H1 (cell line): ENCODE measurements around the gene OBSCN. TPM values are rescaled to one million over a fixed set of nuclear protein-coding genes. Genes with fewer than 3 reads are reported as not detected.

Source experiments
- CTCF ChIA-PET: fragments of 300-600 bp; sonication (Branson Sonifier 250); formaldehyde crosslinking; loops from one replicate; lab custom pipeline; 2021; ENCODE audit not compliant: partially characterized antibody; lab: Charles Lee
- POLR2A ChIA-PET: fragments of 300-600 bp; sonication (Branson Sonifier 250); formaldehyde crosslinking; loops from one replicate; lab custom pipeline; 2021; ENCODE audit warnings: inconsistent platforms; ENCODE audit not compliant: partially characterized antibody; lab: Charles Lee
- DNase-seq, 2 experiments: peaks; one replicate each; pipeline versions ENCODE4 v3.0.0 to v3.0.0-alpha.2; 2010 to 2022; ENCODE audit warnings: low spot score in 2 of 2, low read depth in 1 of 2, mixed read lengths in 1 of 2
- FAIRE-seq: peaks from 2 replicates; lab custom pipeline; 2011; peaks lifted over from hg19 to GRCh38; lab: Jason Lieb, UNC
- H2AFZ ChIP-seq: 2 replicates; pipeline ENCODE4 v1.8.1; 2012; ENCODE audit warnings: low read length, inconsistent platforms
- H2AK5ac ChIP-seq: 2 replicates; pipeline ENCODE4 v1.6.1; 2013; ENCODE audit warnings: low read depth, low read length
- H2BK120ac ChIP-seq: replicated peaks from 2 replicates; pipeline ENCODE3; 2013; ENCODE audit warnings: low read depth, low read length, inconsistent platforms
- H2BK12ac ChIP-seq: 2 replicates; pipeline ENCODE4 v1.6.1; 2013; ENCODE audit warnings: low read depth, low read length
- H2BK15ac ChIP-seq: 2 replicates; pipeline ENCODE4 v1.6.1; 2013; ENCODE audit warnings: low read length
- H2BK20ac ChIP-seq: 2 replicates; pipeline ENCODE4 v1.6.1; 2013; ENCODE audit warnings: low read length
- H2BK5ac ChIP-seq: 2 replicates; pipeline ENCODE4 v1.6.1; 2013; ENCODE audit warnings: low read depth, low read length
- H3K14ac ChIP-seq: 2 replicates; pipeline ENCODE4 v1.6.1; 2013; ENCODE audit warnings: inconsistent platforms; ENCODE audit not compliant: insufficient read length
- H3K18ac ChIP-seq: 2 replicates; pipeline ENCODE4 v1.6.1; 2013; ENCODE audit warnings: low read length; ENCODE audit errors: extremely low read depth
- H3K23ac ChIP-seq: 2 replicates; pipeline ENCODE4 v1.6.1; 2013; ENCODE audit warnings: inconsistent platforms; ENCODE audit not compliant: insufficient read length
- H3K23me2 ChIP-seq: 2 replicates; pipeline ENCODE4 v1.6.1; 2013; ENCODE audit warnings: low read depth, low read length
- H3K27ac ChIP-seq: 2 replicates; pipeline ENCODE4 v1.6.1; 2011; ENCODE audit warnings: low read depth, low read length, inconsistent platforms
- H3K27me3 ChIP-seq, 4 experiments: replicated peaks in 1 of 4; 1 replicate in 1 of 4; 2 replicates in 3 of 4; pipeline versions ENCODE4 v1.6.1 to v1.8.1; 2011 to 2013; ENCODE audit warnings: low read length in 3 of 4, mild to moderate bottlenecking in 3 of 4, inconsistent platforms in 2 of 4, mixed read lengths in 2 of 4, moderate library complexity in 1 of 4; ENCODE audit not compliant: control insufficient read depth in 3 of 4, insufficient read depth in 3 of 4; ENCODE audit errors: extremely low read depth in 1 of 4
- H3K36me3 ChIP-seq, 4 experiments: 2 replicates each; pipeline versions ENCODE4 v1.6.1 to v1.8.1; 2011 to 2013; ENCODE audit warnings: mild to moderate bottlenecking in 4 of 4, low read length in 3 of 4, moderate library complexity in 2 of 4, control low read depth in 1 of 4, inconsistent platforms in 1 of 4; ENCODE audit not compliant: insufficient read depth in 4 of 4, control insufficient read depth in 2 of 4
- H3K4ac ChIP-seq: replicated peaks from 2 replicates; pipeline ENCODE3; 2013; ENCODE audit warnings: low read length, low read depth, mixed read lengths, inconsistent platforms; ENCODE audit not compliant: insufficient read length
- H3K4me1 ChIP-seq, 4 experiments: replicated peaks in 1 of 4; 1 replicate in 1 of 4; 2 replicates in 3 of 4; pipeline versions ENCODE4 v1.6.1 to v1.8.1; 2011 to 2013; ENCODE audit warnings: low read length in 3 of 4, inconsistent platforms in 2 of 4, mixed read lengths in 1 of 4; ENCODE audit not compliant: insufficient read depth in 4 of 4, control insufficient read depth in 3 of 4
- H3K4me2 ChIP-seq, 2 experiments: 2 replicates each; pipeline versions ENCODE4 v1.6.1 to v1.8.1; 2011 to 2013; ENCODE audit warnings: low read depth in 2 of 2, low read length in 2 of 2, control low read depth in 1 of 2, inconsistent platforms in 1 of 2, mild to moderate bottlenecking in 1 of 2; ENCODE audit not compliant: insufficient read depth in 1 of 2
- H3K4me3 ChIP-seq, 4 experiments: fragments of 200-600, 300-600 bp in 1 of 4; sonication (generic), shearing (Covaris generic), sonication (Bioruptor Twin) in 1 of 4; 2 replicates each; pipeline versions ENCODE4 v1.5.1 to v1.8.1; 2011 to 2016; ENCODE audit warnings: low read length in 4 of 4, low read depth in 3 of 4, control low read depth in 2 of 4, inconsistent platforms in 2 of 4, mild to moderate bottlenecking in 2 of 4, mixed read lengths in 1 of 4, moderate library complexity in 1 of 4; ENCODE audit not compliant: insufficient read depth in 2 of 4; ENCODE audit errors: extremely low read depth in 1 of 4
- H3K56ac ChIP-seq: replicated peaks from 2 replicates; pipeline ENCODE3; 2013; ENCODE audit warnings: low read depth, mild to moderate bottlenecking, mixed read lengths, low read length, inconsistent platforms; ENCODE audit not compliant: insufficient read length
- H3K79me1 ChIP-seq: 2 replicates; pipeline ENCODE4 v1.6.1; 2013; ENCODE audit warnings: low read depth, low read length, control low read depth
- H3K79me2 ChIP-seq, 2 experiments: 2 replicates each; pipeline versions ENCODE4 v1.6.1 to v1.8.1; 2012 to 2013; ENCODE audit warnings: low read length in 2 of 2, mild to moderate bottlenecking in 2 of 2, inconsistent platforms in 1 of 2; ENCODE audit not compliant: insufficient read depth in 2 of 2, control insufficient read depth in 1 of 2
- H3K9ac ChIP-seq, 4 experiments: replicated peaks in 1 of 4; 1 replicate in 1 of 4; 2 replicates in 3 of 4; pipeline versions ENCODE4 v1.6.1 to v1.8.1; 2011 to 2013; ENCODE audit warnings: low read depth in 3 of 4, low read length in 3 of 4, control low read depth in 2 of 4, mild to moderate bottlenecking in 2 of 4, moderate library complexity in 2 of 4, inconsistent platforms in 1 of 4; ENCODE audit errors: extremely low read depth in 1 of 4
- H3K9me3 ChIP-seq, 2 experiments: 2 replicates each; pipeline versions ENCODE4 v1.6.1 to v1.8.1; 2012 to 2013; ENCODE audit warnings: mild to moderate bottlenecking in 2 of 2, moderate library complexity in 2 of 2, control low read depth in 1 of 2, inconsistent platforms in 1 of 2, low read depth in 1 of 2, low read length in 1 of 2, mixed read lengths in 1 of 2; ENCODE audit not compliant: insufficient read depth in 2 of 2
- H4K20me1 ChIP-seq, 2 experiments: replicated peaks in 1 of 2; 2 replicates each; pipeline versions ENCODE3 to v1.8.1; 2011 to 2013; ENCODE audit warnings: inconsistent platforms in 2 of 2, low read length in 2 of 2, mild to moderate bottlenecking in 1 of 2; ENCODE audit not compliant: insufficient read depth in 2 of 2, control insufficient read depth in 1 of 2
- H4K5ac ChIP-seq: 2 replicates; pipeline ENCODE4 v1.6.1; 2013; ENCODE audit warnings: low read length, low read depth, mixed read lengths, inconsistent platforms; ENCODE audit not compliant: insufficient read length
- H4K8ac ChIP-seq: 2 replicates; pipeline ENCODE4 v1.8.0; 2013; ENCODE audit warnings: mild to moderate bottlenecking, moderate library complexity, low read length, inconsistent platforms; ENCODE audit not compliant: insufficient read depth; ENCODE audit errors: extremely low read depth
- H4K91ac ChIP-seq: replicated peaks from 2 replicates; pipeline ENCODE3; 2013; ENCODE audit warnings: low read length, mixed read lengths, inconsistent platforms; ENCODE audit not compliant: insufficient read length
- CBX8 ChIP-seq: fragments of 300-800, 300-1000 bp; sonication (generic); IDR thresholded peaks from 2 replicates; pipeline ENCODE4 v1.7.1; 2016; ENCODE audit warnings: low read depth, low read length, borderline replicate concordance
- CHD2 ChIP-seq: IDR thresholded peaks from 2 replicates; pipeline ENCODE4 v1.6.1; 2012; ENCODE audit warnings: low read length, improper control_type of control experiment
- FOSL1 ChIP-seq: IDR thresholded peaks from 2 replicates; pipeline ENCODE4 v1.6.1; 2011; ENCODE audit warnings: mild to moderate bottlenecking, low read depth, low read length, moderate library complexity; ENCODE audit not compliant: insufficient read depth
- WGBS, 2 experiments: shearing (Covaris generic) in 1 of 2; methylation state at CpG; one replicate each; pipeline versions ENCODE4 v1.1.6 to v1.1.7; 2013 to 2015; ENCODE audit warnings: low lambda C conversion rate in 2 of 2, mixed read lengths in 2 of 2, inconsistent platforms in 1 of 2, low coverage in 1 of 2, missing lambda C conversion rate in 1 of 2; ENCODE audit not compliant: insufficient replicate concordance in 2 of 2, insufficient coverage in 1 of 2, insufficient read length in 1 of 2; ENCODE audit errors: extremely low coverage in 1 of 2, missing lambda C conversion rate in 1 of 2; 5-methylcytosine and 5-hydroxymethylcytosine counted together
- polyA plus RNA-seq, 7 experiments: library from polyadenylated mRNA; depleted of rRNA in 3 of 7; stranded (reverse) in 5 of 7; unstranded in 2 of 7; fragments of >200 nt in 5 of 7; fragments of 200-250 nt in 2 of 7; gene quantifications; 1 replicate in 5 of 7; 2 replicates in 1 of 7; 4 replicates in 1 of 7; pipeline versions ENCODE4 v1.2.1 to v1.2.3, GENCODE V29; 2011 to 2013; ENCODE audit warnings: missing spikeins in 2 of 7, mixed read lengths in 2 of 7
- total RNA-seq: library from RNA; stranded (reverse); fragmentation: NEBNext Ultra II Directional; extraction: Animal tissue kit (Norgen Biotek cat#: 25700); gene quantifications from 2 replicates; pipeline ENCODE4 v1.2.1, GENCODE V29; 2021

The OBSCN gene
- total and polyA plus RNA-seq, 2 of the 8 experiments (the other 6 are each of a cell fraction or from before 2014, with no cell fraction given) = 7.5 to 28.4 TPM

GRCh38 chr1:228351850-228352249 lies 144.0 kb downstream of the OBSCN start:
- CTCF ChIA-PET = interaction anchor here (1.0 to 1.6 kb wide), 2 partner anchors 9 to 11 kb away, joined by 4 to 5 read pairs; no protein-coding TSS in a partner anchor
- TF ChIP-seq CBX8 = no peak
- no peak for TF ChIP-seq FOSL1
- TF ChIP-seq CHD2 = no peak
- H4K20me1 ChIP-seq = no peaks in the 10 kb centered on the region
- no peak overlapping the region for H3K23ac ChIP-seq
- H2AK5ac ChIP-seq = no peak overlapping the region
- no peaks in the 10 kb centered on the region for H3K79me2 ChIP-seq
- H3K9me3 ChIP-seq = no peaks in the 10 kb centered on the region; a peak in 1 of 4 replicates
- H3K9ac ChIP-seq = no peak overlapping the region
- H3K18ac ChIP-seq = no peak overlapping the region
- no peak overlapping the region for H2BK12ac ChIP-seq
- no peak overlapping the region for H3K56ac ChIP-seq
- no peak overlapping the region for H3K4me2 ChIP-seq
- no peak overlapping the region for H3K27ac ChIP-seq
- FAIRE-seq (no peak), DNase-seq (no peak)
- no peak overlapping the region for H3K4me3 ChIP-seq
- no peak overlapping the region for H2AFZ ChIP-seq
- no peak overlapping the region for H4K91ac ChIP-seq
- no peaks in the 10 kb centered on the region for H3K79me1 ChIP-seq
- H3K27me3 ChIP-seq = no peaks in the 10 kb centered on the region
- no peak overlapping the region for H2BK20ac ChIP-seq
- no peak overlapping the region for H2BK15ac ChIP-seq
- H3K23me2 ChIP-seq = no peaks in the 10 kb centered on the region
- POLR2A ChIA-PET = interaction anchor here (0.8 kb wide), 1 partner anchor 12 kb away, joined by 3 read pairs; no protein-coding TSS in a partner anchor
- no peak overlapping the region for H4K8ac ChIP-seq
- H3K36me3 ChIP-seq = no peaks in the 10 kb centered on the region
- WGBS, 2 experiments = 85% methylated on average over 11 of the region's 13 CpGs; no CpG with 5 or more reads in 1 of the 2 experiments
- no peak overlapping the region for H4K5ac ChIP-seq
- H3K4me1 ChIP-seq = no peaks in the 10 kb centered on the region
- no peak overlapping the region for H3K14ac ChIP-seq
- no peak overlapping the region for H3K4ac ChIP-seq
- no peak overlapping the region for H2BK120ac ChIP-seq
- H2BK5ac ChIP-seq = no peak overlapping the region
